ENCODE measurements around the gene FBXO24.

- TF ChIP-seq CTCF (conservative IDR thresholded peaks at IDR 0.05; ENCODE audit: low read length) (no peak), EZH2phosphoT487 (IDR thresholded peaks at IDR 0.05; ENCODE audit: borderline replicate concordance) (no peak)
Measured at GRCh38 chr7:100562195-100563099, 23.7 kb upstream of the FBXO24 start.

All from Loucy (cell line).